ENCODE data around the gene ADAMTSL3.

ADAMTSL3 gene

GRCh38 chr15:83643201-83643600 lies 10.7 kb upstream of the ADAMTSL3 start:
- H3K4me3 ChIP-seq (replicated peaks; ENCODE audit: low read depth, low read length), result no peak overlapping the region
- no peak for DNase-seq (ENCODE audit: extremely low read depth, low read depth)
- TF ChIP-seq, protein P1, sequence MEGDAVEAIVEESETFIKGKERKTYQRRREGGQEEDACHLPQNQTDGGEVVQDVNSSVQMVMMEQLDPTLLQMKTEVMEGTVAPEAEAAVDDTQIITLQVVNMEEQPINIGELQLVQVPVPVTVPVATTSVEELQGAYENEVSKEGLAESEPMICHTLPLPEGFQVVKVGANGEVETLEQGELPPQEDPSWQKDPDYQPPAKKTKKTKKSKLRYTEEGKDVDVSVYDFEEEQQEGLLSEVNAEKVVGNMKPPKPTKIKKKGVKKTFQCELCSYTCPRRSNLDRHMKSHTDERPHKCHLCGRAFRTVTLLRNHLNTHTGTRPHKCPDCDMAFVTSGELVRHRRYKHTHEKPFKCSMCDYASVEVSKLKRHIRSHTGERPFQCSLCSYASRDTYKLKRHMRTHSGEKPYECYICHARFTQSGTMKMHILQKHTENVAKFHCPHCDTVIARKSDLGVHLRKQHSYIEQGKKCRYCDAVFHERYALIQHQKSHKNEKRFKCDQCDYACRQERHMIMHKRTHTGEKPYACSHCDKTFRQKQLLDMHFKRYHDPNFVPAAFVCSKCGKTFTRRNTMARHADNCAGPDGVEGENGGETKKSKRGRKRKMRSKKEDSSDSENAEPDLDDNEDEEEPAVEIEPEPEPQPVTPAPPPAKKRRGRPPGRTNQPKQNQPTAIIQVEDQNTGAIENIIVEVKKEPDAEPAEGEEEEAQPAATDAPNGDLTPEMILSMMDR (IDR thresholded peaks at IDR 0.05; ENCODE audit: low read depth, low read length, missing control alignments), result no peak

- TF ChIP-seq, protein P1 (IDR thresholded peaks at IDR 0.05; ENCODE audit: low read depth, low read length, missing control alignments), result no peak
Measured at GRCh38 chr15:83644439-83644838, 9.5 kb upstream of the ADAMTSL3 start.

DNA sequence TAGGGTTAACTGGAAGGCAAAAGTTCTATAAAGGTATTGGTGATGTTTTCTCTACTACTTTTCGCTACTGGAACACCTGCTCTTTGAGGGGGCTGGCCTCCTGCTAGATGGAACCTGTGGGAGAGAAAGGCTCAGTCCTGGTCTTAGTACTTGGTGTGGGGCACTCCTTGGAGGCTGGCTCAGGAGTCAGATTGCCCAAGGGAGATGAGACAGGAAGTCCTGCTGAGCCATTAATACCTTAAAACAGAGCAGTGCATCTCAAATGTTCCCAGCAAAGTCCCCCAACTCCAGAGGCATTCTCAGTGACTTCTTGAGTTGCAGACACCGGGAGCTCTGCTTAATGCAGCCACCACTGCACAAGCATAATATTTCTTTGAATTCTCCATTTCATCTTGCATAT lies 3.1 kb upstream of the ADAMTSL3 start:
- DNase-seq (ENCODE audit: extremely low read depth, low read depth), result no peak
- no peak overlapping the region for H3K4me3 ChIP-seq (replicated peaks; ENCODE audit: low read depth, low read length)
- TF ChIP-seq, protein P1 (IDR thresholded peaks at IDR 0.05; ENCODE audit: low read depth, low read length, missing control alignments), result no peak

More at GRCh38 chr15:83644439-83644838, 9.5 kb upstream of the ADAMTSL3 start:
- DNase-seq (ENCODE audit: extremely low read depth, low read depth), result no peak
- no peak overlapping the region for H3K4me3 ChIP-seq (replicated peaks; ENCODE audit: low read depth, low read length)

- DNase-seq (ENCODE audit: extremely low read depth, low read depth), result no peak
- TF ChIP-seq, protein P1 (IDR thresholded peaks at IDR 0.05; ENCODE audit: low read depth, low read length, missing control alignments), result no peak
- H3K4me3 ChIP-seq (replicated peaks; ENCODE audit: low read depth, low read length), result no peak overlapping the region
Measured at GRCh38 chr15:83651541-83651940, 2.4 kb upstream of the ADAMTSL3 start.

DNA sequence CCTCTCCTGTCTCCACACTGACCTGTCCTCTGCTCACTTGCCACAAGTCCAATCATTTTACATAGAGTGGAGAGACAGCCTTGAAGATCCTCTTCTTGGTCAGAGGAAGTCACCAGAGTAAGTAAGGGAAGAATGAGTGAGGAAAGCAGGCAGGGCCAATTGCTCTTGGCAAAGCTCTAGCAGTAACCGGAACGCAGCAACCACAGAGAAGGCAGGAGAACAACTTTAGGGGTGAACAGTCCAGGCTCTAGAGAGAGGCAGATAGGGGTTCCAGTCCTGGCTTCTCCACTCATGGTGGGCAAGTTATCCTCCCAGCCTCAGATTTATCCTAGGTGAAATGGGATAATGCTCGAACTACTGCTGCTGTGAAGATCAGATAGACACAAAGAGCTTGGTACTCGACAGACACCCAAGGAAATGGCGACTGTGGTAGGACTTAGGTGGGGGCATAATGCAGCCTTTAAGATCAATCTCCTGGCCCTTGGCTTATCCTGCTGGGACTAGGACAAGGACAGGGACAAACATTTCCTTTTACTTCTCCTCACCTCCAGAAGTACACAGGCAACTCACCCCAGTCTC lies 1.2 kb upstream of the ADAMTSL3 start:
- H3K4me3 ChIP-seq (replicated peaks; ENCODE audit: low read depth, low read length), result no peak overlapping the region
- TF ChIP-seq, protein P1 (IDR thresholded peaks at IDR 0.05; ENCODE audit: low read depth, low read length, missing control alignments), result no peak
- no peak for DNase-seq (ENCODE audit: extremely low read depth, low read depth)

- H3K4me3 ChIP-seq (replicated peaks; ENCODE audit: low read depth, low read length), result no peak overlapping the region
- no peak for DNase-seq (ENCODE audit: extremely low read depth, low read depth)
- TF ChIP-seq, protein P1 (IDR thresholded peaks at IDR 0.05; ENCODE audit: low read depth, low read length, missing control alignments), result no peak
Measured at GRCh38 chr15:83653288-83653638, 660 bp upstream of the ADAMTSL3 start.

Measured in HFF-Myc (cell line).